A549 treated with AZD2906 at 1 μM for 4 hours (cell line): ENCODE data around the gene FAM114A2. TPM values are rescaled to one million over a fixed set of nuclear protein-coding genes. Genes with fewer than 3 reads are reported as not detected.

Experiments
- total RNA-seq: library from RNA; stranded (reverse); fragments of 200-300 nt; extraction: Qiagen RNA extraction; gene quantifications from 5 replicates; pipeline ENCODE4 v1.2.3, GENCODE V29; 2022

The FAM114A2 gene
- total RNA-seq = 8.8 to 14.2 TPM (median 9.8 TPM) in 5 replicates

DNA sequence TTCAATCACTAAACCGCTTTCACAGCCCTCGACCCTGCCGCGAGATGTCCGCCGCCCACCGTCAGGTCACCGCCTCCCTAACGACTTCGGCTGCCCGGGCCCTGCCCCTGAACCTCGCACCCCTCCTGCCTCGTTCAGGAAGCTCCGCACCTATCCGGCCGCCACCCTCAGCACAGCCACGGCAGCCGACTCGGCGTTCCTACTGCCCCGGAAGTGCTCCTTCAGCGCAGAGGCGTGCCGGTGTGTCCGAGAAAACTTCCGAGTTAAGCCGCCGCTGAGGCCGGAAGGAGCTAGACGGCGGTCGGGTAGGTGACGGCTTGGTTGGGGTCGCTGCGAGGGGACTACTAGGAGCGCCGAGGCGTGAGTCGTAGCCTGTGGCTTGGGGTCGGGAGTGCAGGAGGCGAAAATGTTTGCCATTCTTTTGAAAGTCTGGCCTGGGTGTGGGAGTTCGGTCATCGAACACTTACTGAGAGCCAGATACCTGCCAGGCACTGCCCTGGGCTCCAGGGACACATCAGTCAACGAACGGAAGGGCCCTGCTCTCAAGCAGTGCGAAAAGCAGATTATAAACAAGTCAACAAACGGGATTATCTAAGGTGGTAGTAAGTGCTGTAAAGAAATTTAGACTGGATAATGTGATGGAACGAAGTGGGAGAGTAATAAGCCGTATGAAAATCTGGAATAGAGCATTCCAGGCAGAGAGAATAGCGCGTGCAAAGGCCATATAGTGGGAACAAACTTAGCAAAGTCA is at the start of gene FAM114A2, which contains the start of gene MFAP3:
FAM114A2 (minus strand) TSS at position 204 of the 751 bp plus-strand sequence. CDS start 3,957 bp downstream, outside the sequence.
MFAP3 (plus strand) TSS at position 261 of the 751 bp plus-strand sequence. CDS start 10,756 bp downstream, outside the sequence.

Other genes starting within 250 kb of the FAM114A2 start
- gene MFAP3, start 57 bp upstream of the FAM114A2 start, total RNA-seq = 19.1 to 38.9 TPM (median 22.8 TPM) in 5 replicates
- 75.1 to 107 TPM (median 89.1 TPM) in 5 replicates for gene GALNT10, start 151.8 kb upstream of the FAM114A2 start, total RNA-seq